ENCODE measurements around the gene TMEM59.
"Not testable (repeated sequence)": the region's sequence is repeated elsewhere in the genome, so short reads cannot be mapped to it uniquely, and the experiment has no call there.

TMEM59 gene, protein sequence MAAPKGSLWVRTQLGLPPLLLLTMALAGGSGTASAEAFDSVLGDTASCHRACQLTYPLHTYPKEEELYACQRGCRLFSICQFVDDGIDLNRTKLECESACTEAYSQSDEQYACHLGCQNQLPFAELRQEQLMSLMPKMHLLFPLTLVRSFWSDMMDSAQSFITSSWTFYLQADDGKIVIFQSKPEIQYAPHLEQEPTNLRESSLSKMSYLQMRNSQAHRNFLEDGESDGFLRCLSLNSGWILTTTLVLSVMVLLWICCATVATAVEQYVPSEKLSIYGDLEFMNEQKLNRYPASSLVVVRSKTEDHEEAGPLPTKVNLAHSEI

DNA sequence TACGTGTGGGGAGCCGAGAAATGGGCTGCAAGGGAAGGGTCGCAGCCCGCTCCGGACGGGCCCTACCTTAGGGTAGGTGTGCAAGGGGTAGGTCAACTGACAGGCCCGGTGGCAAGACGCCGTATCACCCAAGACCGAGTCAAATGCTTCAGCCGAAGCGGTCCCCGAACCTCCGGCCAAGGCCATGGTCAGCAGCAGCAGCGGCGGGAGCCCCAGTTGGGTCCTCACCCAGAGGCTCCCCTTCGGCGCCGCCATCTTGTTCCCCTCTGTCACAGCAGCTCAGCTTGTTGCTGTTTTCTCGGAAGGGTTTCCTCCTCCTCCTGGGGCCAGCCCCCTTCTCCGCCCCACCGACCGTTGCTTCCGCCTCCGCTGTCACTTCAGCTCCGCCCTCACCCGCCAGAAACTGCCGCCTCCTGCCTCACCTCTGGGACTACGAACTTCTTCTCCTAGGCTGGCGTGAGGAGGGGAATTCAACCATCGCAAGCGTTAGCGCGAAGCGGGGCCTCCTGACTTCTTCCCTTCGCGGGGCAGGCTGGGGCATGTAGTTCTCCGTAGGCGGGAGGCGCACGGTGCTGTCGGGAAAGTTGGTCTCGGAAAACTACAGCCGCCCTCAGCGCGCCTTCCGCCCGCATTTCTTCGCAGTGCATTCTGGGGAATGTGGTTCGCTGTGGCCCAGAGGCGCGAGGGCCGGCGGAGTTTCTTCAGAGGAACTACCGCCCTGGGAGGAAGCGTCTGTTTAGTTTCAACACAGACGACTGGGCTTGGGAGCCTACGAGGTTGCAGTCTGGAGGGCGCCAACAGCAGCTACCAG lies at the start of gene TMEM59, which contains the start of gene TCEANC2:
Gene TMEM59, minus strand, starts transcription at position 271 of the 811 bp plus-strand sequence. Its CDS starts 16 bp downstream, at position 255.
Gene TCEANC2, plus strand, starts transcription at position 675 of the 811 bp plus-strand sequence. CDS start 815 bp downstream, outside the sequence.
- peak; percentile 98 for DNase-seq (ENCODE audit: low spot score)

DNA sequence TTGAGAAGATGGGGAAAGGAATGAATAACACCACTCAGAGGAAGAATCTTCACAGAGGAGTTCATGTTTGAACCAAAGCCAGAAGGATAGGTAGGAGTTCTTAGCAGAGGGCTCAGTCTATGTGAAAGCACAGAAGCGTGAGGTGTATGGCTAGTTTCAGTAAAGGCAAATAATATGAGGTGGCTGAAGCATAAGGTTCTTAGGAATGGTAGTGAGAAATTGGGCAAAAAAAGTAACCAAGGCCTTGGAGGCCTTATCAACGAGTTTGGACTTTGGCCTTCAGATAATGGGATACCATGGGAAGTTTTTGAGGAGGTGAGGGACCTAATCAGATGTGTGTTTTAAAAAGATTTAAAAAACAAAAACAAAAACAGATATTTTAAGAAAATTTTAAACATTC lies 47.5 kb upstream of the TMEM59 start:
- no peak for DNase-seq (ENCODE audit: low spot score)

DNA sequence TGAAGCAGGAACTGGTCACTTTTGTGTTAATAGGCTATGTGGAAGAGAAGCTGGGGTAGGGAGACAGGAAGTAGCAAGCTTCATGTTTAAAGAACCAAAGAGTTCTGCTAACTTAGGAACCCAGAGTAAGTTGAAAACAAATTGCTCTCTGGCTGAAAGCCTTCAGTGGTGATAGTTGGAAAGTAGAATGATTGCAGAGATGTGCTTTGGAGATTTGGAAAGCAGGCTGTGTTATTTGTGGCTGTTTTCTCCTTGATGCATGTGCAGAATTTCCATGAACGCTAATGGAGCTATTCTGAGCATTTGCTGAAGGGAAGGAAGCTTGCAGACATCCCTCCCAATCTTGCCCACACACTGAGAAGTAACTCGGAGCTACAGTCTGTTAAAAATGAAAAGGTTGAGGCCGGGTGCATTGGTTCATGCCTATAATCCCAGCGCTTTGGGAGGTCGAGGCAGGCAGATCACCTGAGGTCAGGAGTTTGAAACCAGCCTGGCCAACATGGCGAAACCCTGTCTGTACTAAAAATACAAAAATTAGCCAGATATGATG lies 46.1 kb upstream of the TMEM59 start:
- DNase-seq (ENCODE audit: low spot score), result no peak

DNA sequence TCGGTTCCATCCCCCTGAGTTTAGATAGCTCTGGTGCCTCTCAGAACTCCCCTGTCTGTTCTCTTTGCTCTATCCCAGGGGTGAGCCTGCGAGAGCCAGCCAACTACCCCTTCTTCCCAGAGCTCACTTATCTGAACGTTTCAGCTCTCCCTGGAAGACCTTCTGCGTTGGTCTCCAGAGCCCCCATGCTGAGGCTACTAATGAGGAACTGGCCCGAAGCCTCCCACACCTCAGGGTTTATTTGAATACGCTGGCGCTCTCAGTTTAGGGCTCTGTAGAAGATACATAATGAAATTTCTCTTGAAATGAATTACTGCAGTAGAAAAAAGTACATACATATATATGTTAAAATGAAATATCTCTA lies 43.9 kb upstream of the TMEM59 start:
- no peak for DNase-seq (ENCODE audit: low spot score)

DNA sequence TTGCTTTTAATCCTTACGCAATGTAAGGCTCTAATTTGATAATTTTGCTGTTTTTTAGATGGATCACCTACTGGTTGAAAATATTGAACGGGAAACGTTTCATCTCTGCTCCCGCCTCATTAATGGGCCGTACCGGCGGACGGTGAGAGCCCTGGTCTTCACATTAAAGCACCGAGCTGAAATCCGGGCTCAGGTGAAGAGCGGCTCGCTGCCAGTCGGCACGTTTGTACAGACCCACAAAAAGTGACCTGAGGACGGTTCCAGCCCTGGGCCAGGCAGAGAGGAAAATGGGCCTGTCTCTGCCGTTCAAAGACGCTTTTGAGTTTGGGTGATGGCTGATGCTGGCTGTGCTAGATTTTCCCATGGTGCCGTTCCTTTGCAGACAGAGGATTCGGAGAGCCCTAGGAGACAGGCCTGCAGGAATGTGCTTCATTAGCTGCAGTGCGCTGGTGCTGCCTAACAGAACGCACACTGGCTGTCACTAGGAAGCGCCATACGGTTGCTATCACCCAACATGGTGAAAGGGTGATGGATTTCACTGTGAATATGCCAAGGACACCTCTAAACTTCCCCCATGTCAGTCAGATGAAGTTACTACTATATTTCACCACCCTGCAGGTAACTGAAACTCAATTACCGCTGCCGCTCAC lies 43.3 kb upstream of the TMEM59 start:
- no peak for DNase-seq (ENCODE audit: low spot score)

DNA sequence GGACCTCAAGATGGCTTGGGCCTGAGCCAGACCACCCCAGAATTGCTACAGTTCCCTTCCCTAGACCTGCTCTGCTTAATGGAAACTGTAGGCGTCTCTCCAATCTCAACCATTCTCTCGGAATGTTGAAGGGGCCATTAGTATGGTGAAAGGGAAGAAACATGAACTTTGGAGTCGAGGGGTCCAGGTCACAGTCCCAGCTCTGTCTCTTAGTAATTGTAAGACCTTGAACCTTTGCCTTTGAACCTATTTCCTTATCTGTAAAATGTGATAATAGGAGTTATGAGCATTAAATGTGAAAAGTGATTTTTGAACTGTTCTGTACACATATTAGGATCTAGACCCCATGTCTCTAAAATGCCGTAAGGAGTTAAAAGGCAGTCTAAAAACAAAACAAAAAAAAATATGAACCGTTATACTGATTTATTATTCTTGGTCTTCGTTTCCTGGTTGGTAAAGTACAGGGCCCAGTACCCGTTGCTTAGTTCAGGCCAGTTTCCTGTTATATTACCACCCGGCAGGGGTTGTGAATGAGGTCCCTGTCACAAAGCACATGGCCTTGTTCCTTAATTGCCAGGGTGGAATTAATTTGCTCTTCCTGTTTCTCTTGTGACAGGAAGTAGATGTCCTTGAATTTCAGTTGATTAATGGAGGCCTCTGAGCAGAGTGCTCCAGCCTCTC lies 42.7 kb upstream of the TMEM59 start:
- no peak for DNase-seq (ENCODE audit: low spot score)

DNA sequence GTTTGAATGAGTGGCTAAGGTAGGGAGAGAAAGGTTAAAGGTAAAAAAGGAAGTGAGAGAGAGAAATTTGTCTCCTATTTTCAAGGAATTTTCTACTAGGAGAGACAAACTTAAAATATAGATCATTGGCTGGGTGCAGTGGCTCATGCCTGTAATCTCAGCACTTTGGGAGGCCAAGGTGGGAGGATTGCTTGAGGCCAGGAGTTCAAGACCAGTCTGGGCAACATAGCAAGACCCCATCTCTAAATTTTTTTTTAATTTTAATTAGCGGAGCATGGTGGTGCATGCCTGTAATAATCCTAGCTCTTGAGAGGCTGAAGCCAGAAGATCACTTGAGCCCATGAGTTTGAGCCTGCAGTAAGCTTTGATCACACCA lies 41.7 kb upstream of the TMEM59 start:
- not testable (repeated sequence) for DNase-seq (ENCODE audit: low spot score)

DNA sequence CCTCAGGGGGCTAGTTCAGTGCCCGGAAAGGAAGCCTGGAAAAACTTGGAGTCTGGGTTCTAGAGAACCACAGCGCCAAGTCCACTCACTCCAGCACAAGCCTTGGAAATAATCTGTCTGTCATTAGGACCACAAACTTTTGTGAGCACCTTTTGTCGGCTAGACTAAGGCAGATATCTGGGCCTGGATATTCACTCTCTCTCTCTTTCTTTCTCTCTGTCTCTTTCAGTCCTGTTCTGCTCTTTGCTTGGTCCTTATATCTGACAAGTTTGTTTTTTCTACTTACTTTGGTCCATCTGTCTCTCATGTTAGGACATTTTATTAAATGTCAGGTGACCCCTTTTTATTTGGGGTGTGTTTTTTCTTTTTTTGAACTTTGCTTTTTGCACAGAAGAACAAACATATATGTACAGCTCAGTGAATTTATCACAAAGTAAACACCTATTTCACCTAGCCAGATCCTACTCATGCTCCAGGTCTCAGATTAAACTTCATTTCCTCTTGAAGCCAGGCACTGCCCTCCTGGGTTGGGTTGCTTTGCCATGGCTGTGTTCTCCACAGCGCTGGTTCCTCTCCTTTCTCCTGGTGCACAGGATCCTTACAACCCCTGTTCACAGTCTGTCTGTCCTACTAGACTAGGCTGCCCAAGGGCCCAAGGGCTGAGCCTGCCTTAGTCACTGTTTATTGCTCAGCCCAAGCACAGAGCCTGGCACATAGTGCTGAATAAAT lies 41.2 kb upstream of the TMEM59 start:
- DNase-seq (ENCODE audit: low spot score), result no peak

DNA sequence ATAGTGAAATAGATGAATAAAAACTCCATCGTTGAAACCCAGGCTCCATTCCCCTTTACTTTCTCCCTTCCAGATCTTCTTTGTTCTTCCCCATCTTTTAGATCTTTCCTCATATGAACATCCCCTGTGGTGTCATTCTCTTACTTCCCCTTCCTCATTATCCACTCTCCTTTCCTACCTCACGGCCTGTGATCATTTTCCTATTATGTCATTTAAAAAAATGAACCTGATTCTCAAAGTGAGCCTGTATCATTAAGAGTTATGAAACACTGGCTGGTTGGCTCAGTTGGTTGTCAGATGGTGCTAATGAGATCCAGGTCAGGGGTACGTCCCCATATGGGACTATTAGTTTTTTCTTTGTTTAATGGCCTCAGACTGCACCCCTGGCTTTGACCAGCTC lies 38.7 kb upstream of the TMEM59 start:
- no peak for DNase-seq (ENCODE audit: low spot score)

DNA sequence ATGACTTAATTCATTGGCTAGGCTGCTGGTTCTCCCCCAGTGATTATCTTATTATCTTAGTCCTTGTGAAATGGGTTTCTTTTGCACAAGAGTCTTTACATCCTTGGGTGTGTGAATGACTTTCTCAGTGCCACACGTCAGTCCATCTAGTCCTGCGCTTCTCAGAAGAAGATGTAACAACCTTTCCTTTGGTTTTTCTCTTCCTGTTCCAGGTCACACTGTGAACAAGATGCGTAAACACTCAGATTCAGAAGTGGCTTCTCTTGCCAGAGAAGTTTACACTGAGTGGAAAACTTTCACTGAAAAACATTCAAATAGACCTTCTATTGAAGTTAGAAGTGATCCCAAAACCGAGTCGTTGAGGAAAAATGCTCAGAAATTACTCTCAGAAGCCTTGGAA lies 35.4 kb upstream of the TMEM59 start:
- no peak for DNase-seq (ENCODE audit: low spot score)

DNA sequence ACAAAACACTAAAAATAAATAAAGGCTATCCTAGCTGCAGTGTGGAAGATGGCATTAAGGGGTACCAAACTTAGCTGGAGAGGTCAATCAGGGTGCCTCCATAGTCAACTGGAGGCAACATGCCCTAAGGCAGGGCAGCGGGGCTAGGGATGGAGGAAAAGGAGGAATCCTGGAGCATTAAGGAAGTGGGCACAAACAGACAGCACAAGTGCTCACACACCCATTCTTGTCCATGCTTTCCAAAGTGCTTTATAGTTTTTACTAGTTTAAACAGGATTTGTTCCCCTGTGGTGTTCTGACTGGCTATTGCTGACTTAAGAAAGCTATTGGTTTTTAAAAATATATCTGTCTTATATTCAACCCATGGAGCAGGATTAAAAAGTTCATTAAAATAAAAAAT lies 33.8 kb upstream of the TMEM59 start:
- DNase-seq (ENCODE audit: low spot score), result no peak

DNA sequence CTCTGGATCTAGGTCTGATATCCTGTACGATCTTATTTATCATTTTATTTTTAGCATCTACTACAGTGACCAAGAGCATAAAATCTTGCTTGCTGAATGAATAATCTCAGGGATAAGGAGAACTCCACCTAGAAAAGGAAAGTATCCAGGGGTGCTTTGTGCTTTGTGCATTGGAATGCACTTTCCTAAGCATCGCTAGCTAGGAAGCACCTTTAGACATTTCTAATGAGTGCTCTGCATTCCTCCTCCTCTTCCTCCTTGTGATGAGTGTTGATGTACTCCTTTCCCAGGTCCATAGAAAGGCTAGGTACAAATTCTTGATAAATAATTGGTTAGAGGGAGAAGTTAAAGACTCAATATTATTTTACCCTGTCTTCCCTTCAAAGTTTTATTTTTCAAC lies 31.8 kb upstream of the TMEM59 start:
- no peak for DNase-seq (ENCODE audit: low spot score)

DNA sequence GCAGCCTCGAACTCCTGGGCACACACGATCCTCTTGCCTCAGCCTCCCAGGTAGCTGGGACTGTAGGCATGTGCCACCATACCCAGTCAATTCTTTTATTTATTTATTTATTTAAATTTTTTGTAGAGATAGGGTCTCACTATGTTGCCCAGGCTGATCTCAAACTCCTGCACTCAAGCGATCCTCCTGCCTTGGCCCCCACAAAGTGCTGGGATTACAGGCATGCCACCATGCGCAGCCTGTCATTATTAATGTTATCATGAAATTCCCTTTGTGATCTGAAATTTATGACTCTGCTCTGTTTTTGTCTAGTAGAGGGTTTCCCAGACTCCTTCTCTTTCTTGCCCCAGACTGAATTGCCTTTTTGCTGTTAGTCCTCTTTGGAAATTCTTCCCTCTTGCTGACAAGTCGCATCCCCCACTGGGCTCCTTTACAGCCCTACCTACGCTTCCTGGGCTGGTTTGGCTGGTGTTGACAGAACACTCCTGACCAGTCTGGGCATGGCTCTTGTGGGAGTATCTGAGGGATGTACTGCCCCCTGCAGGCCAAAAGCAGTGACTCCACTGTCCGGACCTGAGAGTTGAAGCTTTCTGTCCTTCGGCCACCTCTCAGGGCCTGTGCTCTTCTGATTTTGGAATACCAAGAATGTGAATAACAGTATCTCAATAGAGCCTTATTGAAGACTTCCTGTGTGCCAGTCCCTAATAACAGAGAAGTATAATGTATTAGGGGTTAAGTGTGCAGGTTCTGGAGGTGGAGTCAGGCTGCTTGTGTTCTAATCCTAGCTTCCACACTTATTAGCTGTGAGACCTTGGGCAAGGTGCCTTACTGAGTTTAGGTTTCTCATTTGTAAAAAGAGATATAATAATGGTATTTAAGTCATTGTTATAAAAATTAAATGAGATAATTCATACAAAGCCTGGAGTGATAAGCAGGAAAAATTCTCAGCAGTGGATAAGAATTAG lies 28.6 kb upstream of the TMEM59 start:
- DNase-seq (ENCODE audit: low spot score), result peak; percentile 78

DNA sequence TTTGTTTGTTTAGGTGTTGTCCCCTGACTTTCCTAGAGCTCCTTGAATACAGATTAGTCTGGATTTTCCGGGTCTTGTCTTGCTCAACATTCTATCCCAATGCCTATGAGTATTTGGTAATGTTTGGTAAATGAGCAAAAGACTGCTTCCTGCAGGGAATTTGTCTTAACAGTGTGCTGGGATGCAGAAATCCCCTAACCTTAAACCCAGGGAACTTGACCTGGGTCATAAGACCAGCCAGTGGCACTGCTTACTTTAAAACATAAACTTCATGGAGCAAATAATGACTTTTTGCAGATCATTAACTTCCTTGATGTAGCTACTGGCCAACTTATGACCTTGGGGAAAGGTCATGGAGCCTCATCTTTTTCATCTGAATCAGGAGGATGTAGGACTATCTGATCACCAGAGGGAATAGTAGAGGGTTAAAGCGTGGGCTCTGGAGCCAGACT lies 27.6 kb upstream of the TMEM59 start:
- DNase-seq (ENCODE audit: low spot score), result no peak

DNA sequence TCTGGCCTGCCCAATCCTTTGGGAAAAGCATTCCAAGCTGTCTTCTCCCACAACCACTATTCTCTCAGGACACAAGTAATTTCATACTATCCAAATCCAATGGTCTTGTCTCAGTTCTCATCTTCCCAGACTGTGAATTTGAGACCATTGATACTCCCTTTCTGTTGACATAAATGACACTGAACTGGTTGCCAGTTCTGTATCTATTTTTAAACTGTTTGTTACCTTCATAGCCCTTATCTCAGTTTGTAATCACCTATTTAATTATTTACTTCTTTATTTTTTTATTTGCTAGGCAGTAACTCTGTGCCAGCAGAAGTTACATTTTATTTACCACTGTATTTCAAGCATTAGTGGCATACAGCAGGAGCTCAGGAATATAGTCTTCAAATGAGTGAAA lies 24.4 kb upstream of the TMEM59 start:
- no peak for DNase-seq (ENCODE audit: low spot score)

DNA sequence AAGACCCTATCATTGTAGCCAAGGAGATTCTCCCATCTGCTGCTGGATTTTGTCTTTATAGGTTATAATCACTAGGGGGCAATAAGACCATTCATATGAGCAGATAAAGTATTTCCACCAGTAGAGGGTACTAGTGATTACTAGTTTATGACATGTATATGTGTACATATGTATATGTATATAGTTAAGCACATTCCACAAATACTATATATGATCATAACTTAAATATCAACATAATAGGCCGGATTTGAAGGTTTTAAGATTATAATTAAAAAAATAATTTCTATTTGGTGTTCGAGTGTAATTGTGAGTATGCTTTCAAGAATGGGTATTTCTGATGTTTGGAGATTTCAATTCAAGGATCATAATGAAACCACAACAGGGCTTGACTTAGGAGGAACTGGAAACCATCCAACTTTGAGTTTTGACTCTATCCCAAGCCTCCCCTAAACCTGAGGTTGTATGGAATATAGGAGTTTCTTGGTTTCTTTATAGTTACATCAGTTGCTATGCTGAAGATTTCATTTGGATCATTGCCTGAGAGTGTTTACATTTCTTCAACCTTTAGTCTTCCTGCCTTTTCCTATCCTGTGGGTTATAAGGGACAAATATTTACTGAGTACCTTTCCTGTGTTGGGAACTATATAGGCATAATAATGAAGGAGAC lies 17.3 kb upstream of the TMEM59 start:
- DNase-seq (ENCODE audit: low spot score), result peak; percentile 81

DNA sequence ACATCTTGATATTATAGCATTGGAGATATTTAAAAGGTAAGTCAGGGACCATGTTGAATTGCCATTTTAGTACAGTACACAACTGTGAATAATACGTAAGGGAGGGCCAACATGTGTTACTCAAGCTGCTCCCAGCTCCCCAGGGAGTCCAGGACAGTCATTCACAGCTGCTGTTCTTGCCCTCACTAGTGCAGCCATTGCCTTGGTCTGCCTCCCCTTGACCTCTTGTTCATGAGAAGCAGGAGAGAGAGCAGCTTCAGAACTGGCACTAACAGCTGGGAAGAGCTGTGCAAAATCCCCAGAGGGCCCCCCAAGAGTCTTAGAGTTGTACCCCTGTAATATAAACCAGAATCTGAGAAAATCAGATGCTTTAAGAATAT lies 16.8 kb upstream of the TMEM59 start:
- DNase-seq (ENCODE audit: low spot score), result no peak

DNA sequence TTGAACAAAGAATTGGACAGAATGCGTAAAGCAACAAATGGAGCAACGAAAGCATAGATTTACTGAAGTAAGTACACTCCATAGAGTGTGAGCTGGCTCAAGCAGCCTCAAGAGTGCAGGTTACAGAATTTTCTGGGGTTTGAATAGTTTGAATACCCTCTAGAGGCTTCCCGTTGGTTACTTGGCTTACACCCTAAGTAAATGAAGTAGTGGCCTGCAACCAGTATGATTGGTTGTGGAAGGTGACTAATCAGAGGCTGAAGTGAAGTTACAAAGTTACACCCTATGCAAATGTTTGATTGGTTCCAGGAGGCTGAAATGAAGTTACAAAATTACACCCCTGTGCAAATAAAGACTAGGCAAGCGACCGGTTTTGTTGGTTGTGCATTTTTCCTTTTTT lies 11.3 kb upstream of the TMEM59 start:
- no peak for DNase-seq (ENCODE audit: low spot score)

DNA sequence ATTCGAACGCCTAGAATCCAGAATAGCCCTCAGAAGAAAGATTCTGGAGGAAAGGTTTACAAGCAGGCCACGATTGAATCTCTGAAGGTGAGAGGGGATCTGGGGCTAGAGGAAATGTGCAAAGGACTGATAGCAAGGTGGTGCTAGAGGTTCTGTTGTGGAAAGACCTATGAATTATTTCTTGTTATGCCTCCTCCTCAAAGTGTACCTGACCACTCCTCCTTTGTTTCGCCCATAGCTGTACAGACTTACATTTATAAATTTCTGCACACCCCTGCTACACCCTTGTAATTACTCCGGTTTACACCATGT lies 1.4 kb upstream of the TMEM59 start:
- peak; percentile 26 for DNase-seq (ENCODE audit: low spot score)
